ENCODE data around the gene LRRC38.
"Not testable (repeated sequence)": the region's sequence is repeated elsewhere in the genome, so short reads cannot be mapped to it uniquely, and the experiment has no call there.

LRRC38 gene

DNA sequence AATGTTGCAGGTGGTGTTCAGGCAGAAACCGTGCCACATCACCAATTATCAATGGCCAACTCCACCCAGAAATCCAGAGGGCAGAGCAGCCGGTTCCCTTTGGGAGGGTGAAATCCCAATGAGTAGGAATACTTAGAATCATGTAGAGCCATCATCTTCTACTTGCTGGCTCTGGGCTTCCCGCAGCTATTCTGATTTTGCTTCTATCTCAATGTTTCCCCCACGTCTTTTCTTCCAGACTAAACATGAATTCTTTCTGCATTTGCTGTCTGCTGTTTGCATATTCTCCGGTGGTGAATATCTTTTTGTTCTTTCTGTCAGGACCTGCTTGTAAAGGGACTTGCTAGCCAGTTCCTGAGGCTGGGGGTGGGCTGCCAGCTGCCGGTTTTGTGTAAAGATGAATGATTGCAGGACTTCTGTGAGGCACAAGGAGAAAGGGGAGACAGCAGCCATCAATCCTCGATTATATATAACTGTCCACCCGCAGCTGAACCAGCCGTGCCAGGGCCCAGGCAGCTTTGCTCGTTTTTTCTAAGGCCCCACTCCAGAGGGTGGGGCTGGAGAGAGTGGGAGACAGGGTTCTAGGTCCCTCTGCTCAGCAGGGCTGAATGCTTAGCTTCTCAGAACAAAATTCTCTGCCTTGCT, 70.3 kb downstream of the LRRC38 start:
- TF ChIP-seq, protein P1, sequence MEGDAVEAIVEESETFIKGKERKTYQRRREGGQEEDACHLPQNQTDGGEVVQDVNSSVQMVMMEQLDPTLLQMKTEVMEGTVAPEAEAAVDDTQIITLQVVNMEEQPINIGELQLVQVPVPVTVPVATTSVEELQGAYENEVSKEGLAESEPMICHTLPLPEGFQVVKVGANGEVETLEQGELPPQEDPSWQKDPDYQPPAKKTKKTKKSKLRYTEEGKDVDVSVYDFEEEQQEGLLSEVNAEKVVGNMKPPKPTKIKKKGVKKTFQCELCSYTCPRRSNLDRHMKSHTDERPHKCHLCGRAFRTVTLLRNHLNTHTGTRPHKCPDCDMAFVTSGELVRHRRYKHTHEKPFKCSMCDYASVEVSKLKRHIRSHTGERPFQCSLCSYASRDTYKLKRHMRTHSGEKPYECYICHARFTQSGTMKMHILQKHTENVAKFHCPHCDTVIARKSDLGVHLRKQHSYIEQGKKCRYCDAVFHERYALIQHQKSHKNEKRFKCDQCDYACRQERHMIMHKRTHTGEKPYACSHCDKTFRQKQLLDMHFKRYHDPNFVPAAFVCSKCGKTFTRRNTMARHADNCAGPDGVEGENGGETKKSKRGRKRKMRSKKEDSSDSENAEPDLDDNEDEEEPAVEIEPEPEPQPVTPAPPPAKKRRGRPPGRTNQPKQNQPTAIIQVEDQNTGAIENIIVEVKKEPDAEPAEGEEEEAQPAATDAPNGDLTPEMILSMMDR (IDR thresholded peaks at IDR 0.05; ENCODE audit: low read depth, low read length): no peak
- H3K4me3 ChIP-seq (ENCODE audit: low read depth, low read length): no peak overlapping the region

- H3K4me3 ChIP-seq (ENCODE audit: low read depth, low read length): not testable (repeated sequence)
Observed at GRCh38 chr1:13439104-13439783, 74.6 kb downstream of the LRRC38 start.

DNA sequence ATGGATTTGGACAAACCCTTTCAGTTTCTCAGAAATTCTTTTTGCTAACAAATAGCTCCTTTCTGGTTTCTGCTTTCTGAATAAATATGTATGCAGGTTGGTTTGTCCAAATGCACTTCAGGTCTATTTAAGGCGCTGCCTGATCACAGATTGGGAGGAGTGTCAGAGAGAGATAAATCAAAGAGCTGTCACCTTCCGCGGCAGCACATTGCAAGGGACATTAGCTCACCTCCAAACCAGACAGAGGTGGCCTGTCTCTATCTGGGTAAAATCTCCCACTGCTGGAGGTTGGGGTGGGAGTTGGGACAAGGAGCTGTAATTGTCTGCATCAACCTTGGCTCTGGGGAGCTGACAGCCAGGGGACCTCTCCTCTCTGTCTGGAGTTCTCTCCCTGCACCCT, 78.3 kb downstream of the LRRC38 start:
- TF ChIP-seq, protein P1 (IDR thresholded peaks at IDR 0.05; ENCODE audit: low read depth, low read length): no peak
- no peak overlapping the region for H3K4me3 ChIP-seq (ENCODE audit: low read depth, low read length)

DNA sequence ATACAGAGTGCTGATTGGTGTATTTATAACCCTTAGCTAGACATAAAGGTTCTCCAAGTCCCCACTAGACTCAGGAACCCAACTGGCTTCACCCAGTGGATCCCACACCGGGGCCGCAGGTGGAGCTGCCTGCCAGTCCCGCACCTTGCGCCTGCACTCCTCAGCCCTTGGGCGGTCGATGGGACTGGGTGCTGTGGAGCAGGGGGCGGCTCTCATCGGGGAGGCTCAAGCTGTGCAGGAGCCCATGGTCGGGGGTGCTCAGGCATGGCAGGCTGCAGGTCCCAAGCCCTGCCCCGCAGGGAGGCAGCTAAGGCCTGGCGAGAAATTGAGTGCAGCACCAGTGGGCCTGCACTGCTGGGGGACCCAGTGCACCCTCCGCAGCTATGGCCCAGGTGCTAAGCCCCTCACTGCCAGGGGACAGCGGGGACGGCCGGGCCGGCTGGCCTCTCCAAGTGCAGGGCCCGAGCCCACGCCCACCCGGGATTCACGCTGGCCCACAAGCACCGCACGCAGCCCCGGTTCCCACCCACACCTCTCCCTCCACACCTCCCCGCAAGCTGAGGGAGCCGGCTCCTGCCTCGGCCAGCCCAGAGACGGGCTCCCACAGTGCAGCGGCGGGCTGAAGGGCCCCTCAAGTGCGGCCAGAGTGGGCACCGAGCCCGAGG, 80.0 kb downstream of the LRRC38 start:
- H3K4me3 ChIP-seq (ENCODE audit: low read depth, low read length): not testable (repeated sequence)

DNA sequence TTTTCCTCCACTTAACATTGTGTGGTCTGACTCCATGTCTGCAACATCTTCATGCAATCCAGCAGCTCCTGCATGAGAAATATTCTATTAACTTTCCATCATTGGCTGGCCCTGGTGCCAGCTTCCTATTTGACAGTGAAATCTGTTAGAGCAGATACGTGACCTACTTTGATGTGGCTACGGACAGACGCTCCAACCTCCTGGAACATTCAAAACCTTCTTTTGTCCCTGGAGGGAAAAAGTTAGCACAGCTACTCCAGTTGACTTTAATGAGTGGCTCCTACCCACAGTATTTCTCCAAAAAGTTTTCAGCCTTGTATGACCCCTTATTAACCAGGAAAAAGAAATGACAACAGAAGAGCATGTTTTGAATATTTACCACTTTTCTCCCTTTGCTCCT, 81.6 kb downstream of the LRRC38 start:
- TF ChIP-seq, protein P1 (IDR thresholded peaks at IDR 0.05; ENCODE audit: low read depth, low read length): no peak

GRCh38 chr1:13430495-13430894, 83.3 kb downstream of the LRRC38 start:
- TF ChIP-seq, protein P1 (IDR thresholded peaks at IDR 0.05; ENCODE audit: low read depth, low read length): no peak
- H3K4me3 ChIP-seq (ENCODE audit: low read depth, low read length): no peak overlapping the region

More for the DNA sequence above, 81.6 kb downstream of the LRRC38 start:
- H3K4me3 ChIP-seq (ENCODE audit: low read depth, low read length): no peak overlapping the region

Measured in WI38 (cell line).